Mesenchymal stem cell (in vitro differentiated cells and primary cell): ENCODE data around the gene TREM2.
"Not testable (repeated sequence)": the region's sequence is repeated elsewhere in the genome, so short reads cannot be mapped to it uniquely, and the experiment has no call there.

Experiments
- DNase-seq: peaks from one replicate; pipeline ENCODE4 v3.0.0-alpha.2; 2013
- H2AFZ ChIP-seq: one replicate; pipeline ENCODE4 v1.6.1; 2013; ENCODE audit warnings: low read depth, mild to moderate bottlenecking, control low read depth, inconsistent platforms, low read length, moderate library complexity
- H2AK5ac ChIP-seq: 2 replicates; pipeline ENCODE4 v1.6.1; 2013; ENCODE audit warnings: low read length, moderate library complexity, mild to moderate bottlenecking, inconsistent platforms; ENCODE audit not compliant: severe bottlenecking
- H2BK120ac ChIP-seq: one replicate; pipeline ENCODE4 v1.6.1; 2013; ENCODE audit warnings: low read depth, mild to moderate bottlenecking, inconsistent platforms, low read length, moderate library complexity
- H2BK12ac ChIP-seq, 2 experiments: one replicate each; pipeline ENCODE4 v1.6.1; 2013; ENCODE audit warnings: inconsistent platforms in 2 of 2, low read length in 2 of 2, mild to moderate bottlenecking in 2 of 2, moderate library complexity in 2 of 2, control low read depth in 1 of 2
- H2BK15ac ChIP-seq: one replicate; pipeline ENCODE4 v1.6.1; 2013; ENCODE audit warnings: mild to moderate bottlenecking, low read depth, inconsistent platforms; ENCODE audit not compliant: poor library complexity, severe bottlenecking
- H2BK5ac ChIP-seq: 2 replicates; pipeline ENCODE4 v1.6.1; 2013; ENCODE audit warnings: low read depth, mild to moderate bottlenecking, low read length, control low read depth, inconsistent platforms; ENCODE audit not compliant: poor library complexity, severe bottlenecking
- H3K14ac ChIP-seq, 2 experiments: one replicate each; pipeline ENCODE4 v1.6.1; 2013; ENCODE audit warnings: inconsistent platforms in 2 of 2, low read length in 2 of 2, control low read depth in 1 of 2, mild to moderate bottlenecking in 1 of 2, moderate library complexity in 1 of 2
- H3K18ac ChIP-seq, 2 experiments: one replicate each; pipeline ENCODE4 v1.6.1; 2013; ENCODE audit warnings: inconsistent platforms in 2 of 2, low read length in 2 of 2, control low read depth in 1 of 2, low read depth in 1 of 2, mild to moderate bottlenecking in 1 of 2
- H3K23ac ChIP-seq, 2 experiments: one replicate each; pipeline ENCODE4 v1.6.1; 2013; ENCODE audit warnings: inconsistent platforms in 2 of 2, low read length in 2 of 2, mild to moderate bottlenecking in 2 of 2, moderate library complexity in 2 of 2, control low read depth in 1 of 2
- H3K27ac ChIP-seq: 2 replicates; pipeline ENCODE4 v1.5.1; 2013; ENCODE audit warnings: mild to moderate bottlenecking, moderate library complexity, low read length, control low read depth, inconsistent platforms; ENCODE audit not compliant: poor library complexity, severe bottlenecking
- H3K27me3 ChIP-seq, 2 experiments: 2 replicates each; pipeline versions ENCODE4 v1.6.1 to v1.7.0; 2013; ENCODE audit warnings: low read length in 2 of 2, mild to moderate bottlenecking in 2 of 2, moderate library complexity in 2 of 2, control low read depth in 1 of 2, inconsistent platforms in 1 of 2; ENCODE audit not compliant: control insufficient read depth in 1 of 2, insufficient read depth in 1 of 2
- H3K36me3 ChIP-seq, 2 experiments: 2 replicates each; pipeline versions ENCODE4 v1.6.1 to v1.7.0; 2013; ENCODE audit warnings: low read length in 2 of 2, control low read depth in 1 of 2, inconsistent platforms in 1 of 2, low read depth in 1 of 2, mild to moderate bottlenecking in 1 of 2; ENCODE audit not compliant: insufficient read depth in 2 of 2, control insufficient read depth in 1 of 2
- H3K4ac ChIP-seq, 2 experiments: one replicate each; pipeline ENCODE4 v1.6.1; 2013; ENCODE audit warnings: inconsistent platforms in 2 of 2, low read length in 2 of 2, mild to moderate bottlenecking in 2 of 2, moderate library complexity in 2 of 2, control low read depth in 1 of 2, low read depth in 1 of 2
- H3K4me1 ChIP-seq: 2 replicates; pipeline ENCODE4 v1.6.1; 2013; ENCODE audit warnings: low read depth, low read length, control low read depth; ENCODE audit not compliant: control insufficient read depth, insufficient read depth
- H3K4me2 ChIP-seq: 2 replicates; pipeline ENCODE4 v1.6.1; 2013; ENCODE audit warnings: low read length, mild to moderate bottlenecking, inconsistent platforms; ENCODE audit not compliant: poor library complexity, severe bottlenecking
- H3K4me3 ChIP-seq, 2 experiments: 2 replicates each; pipeline versions ENCODE4 v1.5.1 to v1.7.0; 2013; ENCODE audit warnings: low read length in 2 of 2, mild to moderate bottlenecking in 2 of 2, control low read depth in 1 of 2, low read depth in 1 of 2; ENCODE audit not compliant: insufficient read depth in 1 of 2
- H3K79me1 ChIP-seq: replicated peaks from 2 replicates; pipeline ENCODE4 v1.6.1; 2013; ENCODE audit warnings: mild to moderate bottlenecking, control low read depth, low read length, inconsistent platforms; ENCODE audit not compliant: poor library complexity, severe bottlenecking
- H3K9ac ChIP-seq: 2 replicates; pipeline ENCODE4 v1.7.0; 2013; ENCODE audit warnings: mild to moderate bottlenecking, low read length, moderate library complexity
- H3K9me3 ChIP-seq: 2 replicates; pipeline ENCODE4 v1.7.0; 2013; ENCODE audit warnings: mild to moderate bottlenecking, low read length; ENCODE audit not compliant: control insufficient read depth
- H4K8ac ChIP-seq: one replicate; pipeline ENCODE4 v1.6.1; 2013; ENCODE audit warnings: inconsistent platforms, mild to moderate bottlenecking, low read length, moderate library complexity
- H4K91ac ChIP-seq: one replicate; pipeline ENCODE4 v1.6.1; 2013; ENCODE audit warnings: mild to moderate bottlenecking, low read length, inconsistent platforms
- WGBS: methylation state at CpG from one replicate; pipeline ENCODE4 v1.1.7; 2013; ENCODE audit warnings: mixed read lengths; 5-methylcytosine and 5-hydroxymethylcytosine counted together

TREM2 gene

DNA sequence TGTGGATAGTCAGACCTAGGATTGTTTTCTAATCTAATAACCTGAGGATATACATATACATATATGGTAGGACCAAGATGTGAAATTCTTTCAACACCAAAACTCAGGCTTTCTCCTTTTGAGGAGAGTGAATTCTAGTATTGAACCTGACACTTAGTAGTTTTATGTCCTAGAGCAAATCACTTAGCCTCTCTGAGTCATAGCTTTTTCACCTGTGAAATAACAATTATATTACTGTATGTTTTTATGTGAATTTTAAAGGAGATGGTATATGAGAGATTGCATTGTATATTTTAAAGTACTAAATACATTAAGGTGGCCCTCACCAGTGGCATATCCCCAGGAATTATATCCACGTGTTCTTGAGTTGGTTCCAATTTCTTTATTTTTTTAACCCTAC is 43.4 kb downstream of the TREM2 start:
- Histone ChIP-seq H3K36me3 (no peaks in the 10 kb centered on the region), H4K8ac (no peak overlapping the region), H2BK15ac (no peak overlapping the region)

DNA sequence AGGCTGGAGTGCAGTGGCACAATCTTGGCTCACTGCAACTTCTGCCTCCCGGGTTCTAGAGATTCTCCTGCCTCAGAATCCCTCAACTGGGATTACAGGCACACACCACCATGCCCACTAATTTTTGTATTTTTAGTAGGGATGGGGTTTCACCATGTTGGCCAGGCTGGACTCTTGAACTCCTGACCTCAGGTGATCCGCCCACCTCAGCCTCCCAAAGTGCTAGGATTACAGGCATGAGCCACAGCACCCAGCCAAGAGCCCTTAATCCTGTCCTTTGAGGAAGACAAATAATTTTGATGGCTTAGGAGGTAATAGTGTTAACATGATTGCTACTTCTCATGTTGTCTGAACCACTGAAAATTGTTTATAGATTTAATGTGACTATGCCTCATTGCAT is 47.9 kb downstream of the TREM2 start:
- not testable (repeated sequence) for DNase-seq, H4K8ac ChIP-seq, H3K23ac ChIP-seq, H4K91ac ChIP-seq, H3K4me3 ChIP-seq, H3K9ac ChIP-seq, H3K4ac ChIP-seq, H3K4me2 ChIP-seq, H3K27ac ChIP-seq, H2BK15ac ChIP-seq, H3K27me3 ChIP-seq, H3K9me3 ChIP-seq, H2BK5ac ChIP-seq, H2AK5ac ChIP-seq, H2AFZ ChIP-seq, H2BK12ac ChIP-seq, H3K18ac ChIP-seq, H3K79me1 ChIP-seq, H3K14ac ChIP-seq, H3K36me3 ChIP-seq, H3K4me1 ChIP-seq, H2BK120ac ChIP-seq
- whole genome bisulfite sequencing = no CpG with 5 or more reads among the region's 2 CpGs

More for the DNA sequence above, 43.4 kb downstream of the TREM2 start:
- no peak overlapping the region for H2BK120ac ChIP-seq
- H2AK5ac ChIP-seq = no peak overlapping the region
- no peak overlapping the region for H3K14ac ChIP-seq
- H3K4ac ChIP-seq = no peak overlapping the region
- H3K18ac ChIP-seq = no peak overlapping the region
- no peaks in the 10 kb centered on the region for H3K4me1 ChIP-seq
- no peak overlapping the region for H3K4me2 ChIP-seq
- 100% methylated on average over 1 of the region's 1 CpG for WGBS
- no peak overlapping the region for H3K9ac ChIP-seq
- no peak overlapping the region for H3K23ac ChIP-seq
- no peak overlapping the region for H2BK5ac ChIP-seq
- no peaks in the 10 kb centered on the region for H3K9me3 ChIP-seq
- no peaks in the 10 kb centered on the region for H3K27me3 ChIP-seq
- no peak overlapping the region for H3K4me3 ChIP-seq
- no peak overlapping the region for H3K27ac ChIP-seq
- no peak overlapping the region for H4K91ac ChIP-seq
- DNase-seq = no peak
- H2BK12ac ChIP-seq = no peak overlapping the region
- no peaks in the 10 kb centered on the region for H3K79me1 ChIP-seq
- H2AFZ ChIP-seq = no peak overlapping the region

GRCh38 chr6:41111017-41111416 is 51.9 kb downstream of the TREM2 start:
- no peak overlapping the region for H2BK15ac ChIP-seq
- H3K9me3 ChIP-seq = no peaks in the 10 kb centered on the region
- H3K79me1 ChIP-seq = no peaks in the 10 kb centered on the region
- no peak overlapping the region for H2AFZ ChIP-seq
- DNase-seq = no peak
- no peak overlapping the region for H3K14ac ChIP-seq
- no peak overlapping the region for H2BK120ac ChIP-seq
- H3K23ac ChIP-seq = no peak overlapping the region
- H3K4me3 ChIP-seq = no peak overlapping the region
- no peaks in the 10 kb centered on the region for H3K27me3 ChIP-seq
- no peak overlapping the region for H2BK5ac ChIP-seq
- no peak overlapping the region for H3K27ac ChIP-seq
- H2AK5ac ChIP-seq = no peak overlapping the region
- no peak overlapping the region for H3K4ac ChIP-seq
- H4K8ac ChIP-seq = no peak overlapping the region
- H4K91ac ChIP-seq = no peak overlapping the region
- no peaks in the 10 kb centered on the region for H3K4me1 ChIP-seq
- H3K4me2 ChIP-seq = no peak overlapping the region
- no peak overlapping the region for H2BK12ac ChIP-seq
- H3K36me3 ChIP-seq = no peaks in the 10 kb centered on the region
- WGBS = 90% methylated on average over 3 of the region's 3 CpGs
- H3K18ac ChIP-seq = no peak overlapping the region
- no peak overlapping the region for H3K9ac ChIP-seq
